Dendritic cell treated with granulocyte-macrophage colony-stimulating factor and Interleukin-4, amounts not matched to agents 40 ng/mL and 50 ng/mL, for 4 days (primary cell): ENCODE data around the gene RRP12.
A peak's percentile ranks its signal among the peaks of the same experiment; 100 is the strongest.
"Not testable (repeated sequence)": the region's sequence is repeated elsewhere in the genome, so short reads cannot be mapped to it uniquely, and the experiment has no call there.

ENCODE experiments used
- H3K27ac Mint-ChIP-seq: one replicate; pipeline ENCODE4 v1.8.0; 2022; ENCODE audit warnings: mild to moderate bottlenecking, mixed read lengths
- H3K27me3 Mint-ChIP-seq: one replicate; pipeline ENCODE4 v1.8.0; 2022; ENCODE audit warnings: mild to moderate bottlenecking, mixed read lengths
- H3K36me3 Mint-ChIP-seq: one replicate; pipeline ENCODE4 v1.8.0; 2022; ENCODE audit warnings: low read depth, mixed read lengths
- H3K4me1 Mint-ChIP-seq: one replicate; pipeline ENCODE4 v1.8.0; 2022; ENCODE audit warnings: low read depth, mixed read lengths
- H3K4me3 Mint-ChIP-seq: one replicate; pipeline ENCODE4 v1.8.0; 2022; ENCODE audit warnings: mild to moderate bottlenecking, moderate library complexity, mixed read lengths
- H3K9me3 Mint-ChIP-seq: one replicate; pipeline ENCODE4 v1.8.0; 2022; ENCODE audit warnings: mixed read lengths
- intact Hi-C: fragments of 100-400 bp; cut with micrococcal nuclease; formaldehyde crosslinking; loops from one replicate; pipeline ENCODE4 v1.15.0; 2022

Gene RRP12

DNA sequence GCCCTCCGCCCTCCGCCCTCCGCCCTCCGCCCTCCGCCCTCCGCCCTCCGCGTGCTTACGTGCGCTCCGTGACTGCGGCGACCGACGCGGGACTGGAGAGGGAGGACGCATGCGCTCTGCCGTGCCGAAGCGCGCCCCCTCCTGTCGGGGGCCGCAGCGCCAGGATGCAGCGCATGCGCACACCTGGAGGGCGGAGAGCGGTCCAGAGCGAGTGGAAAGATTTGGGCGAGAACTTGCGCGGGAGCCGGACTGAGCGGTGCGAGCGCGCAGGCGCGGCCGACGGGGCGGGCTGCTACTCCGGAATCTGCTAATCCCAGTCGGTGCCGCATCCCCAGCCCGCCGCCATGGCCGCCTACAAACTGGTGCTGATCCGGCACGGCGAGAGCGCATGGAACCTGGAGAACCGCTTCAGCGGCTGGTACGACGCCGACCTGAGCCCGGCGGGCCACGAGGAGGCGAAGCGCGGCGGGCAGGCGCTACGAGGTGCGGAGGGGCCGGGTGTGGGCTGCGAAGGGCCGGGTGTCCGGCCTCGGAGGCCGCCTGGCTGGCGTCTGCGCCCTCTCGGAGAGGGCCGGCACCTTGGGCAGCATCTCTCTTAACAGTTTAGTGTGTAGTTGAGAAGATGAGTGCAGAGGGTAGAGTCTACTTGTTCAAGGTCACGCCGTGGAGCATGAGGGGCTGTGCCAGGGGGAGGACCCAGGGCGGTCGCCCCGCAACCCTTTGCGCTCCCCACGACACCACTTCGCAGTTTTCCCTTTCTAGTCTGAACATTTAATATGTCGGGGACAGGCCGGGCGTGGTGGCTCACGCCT, 25.0 kb upstream of the RRP12 start, which contains the start of gene PGAM1:
PGAM1 (plus strand) TSS at position 228 of the 812 bp plus-strand sequence; CDS start at position 345, 117 bp downstream.
- intact Hi-C loops: loop anchor here (1.0 to 5.0 kb wide), 2 partner anchors 19 to 71 kb away; partner anchors contain the start of genes MMS19 and UBTD1
- no peaks in the 10 kb centered on the region for H3K9me3 Mint-ChIP-seq
- peaks cover 41% of the 10 kb centered on the region for H3K4me1 Mint-ChIP-seq
- peak within 1 kb of the TSS; percentile 83 for H3K27ac Mint-ChIP-seq
- H3K4me3 Mint-ChIP-seq: peak within 1 kb of the TSS; percentile 84
- H3K36me3 Mint-ChIP-seq: peaks cover 35% of the 10 kb centered on the region
- no peaks in the 10 kb centered on the region for H3K27me3 Mint-ChIP-seq

DNA sequence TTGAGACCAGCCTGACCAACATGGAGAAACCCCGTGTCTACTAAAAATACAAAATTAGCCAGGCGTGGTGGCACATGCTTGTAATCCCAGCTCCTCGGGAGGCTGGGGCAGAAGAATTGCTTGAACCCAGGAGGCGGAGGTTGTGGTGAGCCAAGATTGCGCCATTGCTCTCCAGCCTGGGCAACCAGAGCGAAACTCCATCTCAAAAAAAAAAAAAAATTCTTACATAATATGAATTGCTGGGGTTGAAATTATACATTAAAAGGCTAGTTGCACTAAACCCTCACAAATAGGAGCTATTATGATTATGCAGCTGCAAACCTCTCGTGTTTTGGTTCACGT, 22.6 kb upstream of the RRP12 start:
- Mint-ChIP-seq H3K27ac (peak overlapping the region; percentile 83), H3K4me1 (peaks cover 52% of the 10 kb centered on the region), H3K36me3 (peaks cover 13% of the 10 kb centered on the region)
- H3K27me3 Mint-ChIP-seq, intact Hi-C loops, H3K9me3 Mint-ChIP-seq, H3K4me3 Mint-ChIP-seq: not testable (repeated sequence)

DNA sequence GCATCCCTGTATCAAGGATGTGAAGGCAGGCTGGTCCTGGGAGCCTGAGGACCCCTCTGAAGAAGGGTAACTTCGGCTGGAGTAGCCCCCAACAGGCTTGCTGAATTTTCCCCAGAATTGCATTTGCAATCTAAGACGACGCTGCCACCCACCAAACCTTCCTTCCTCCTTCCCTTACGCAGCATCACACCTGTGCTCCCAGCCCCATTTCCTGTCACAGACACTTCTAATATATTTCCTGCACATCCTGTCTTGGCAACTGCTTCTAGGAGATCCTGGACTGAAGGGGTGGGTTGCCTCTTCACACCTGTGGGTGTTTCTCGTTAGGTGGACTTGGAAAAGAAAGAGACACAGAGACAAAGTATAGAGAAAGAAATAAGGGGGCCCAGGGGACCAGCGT, 15.4 kb upstream of the RRP12 start:
- peaks cover 53% of the 10 kb centered on the region for H3K4me1 Mint-ChIP-seq
- no peaks in the 10 kb centered on the region for H3K36me3 Mint-ChIP-seq
- intact Hi-C loops: no loop called here
- no peak overlapping the region for H3K27ac Mint-ChIP-seq
- H3K4me3 Mint-ChIP-seq: no peak overlapping the region
- no peaks in the 10 kb centered on the region for H3K27me3 Mint-ChIP-seq
- no peaks in the 10 kb centered on the region for H3K9me3 Mint-ChIP-seq

DNA sequence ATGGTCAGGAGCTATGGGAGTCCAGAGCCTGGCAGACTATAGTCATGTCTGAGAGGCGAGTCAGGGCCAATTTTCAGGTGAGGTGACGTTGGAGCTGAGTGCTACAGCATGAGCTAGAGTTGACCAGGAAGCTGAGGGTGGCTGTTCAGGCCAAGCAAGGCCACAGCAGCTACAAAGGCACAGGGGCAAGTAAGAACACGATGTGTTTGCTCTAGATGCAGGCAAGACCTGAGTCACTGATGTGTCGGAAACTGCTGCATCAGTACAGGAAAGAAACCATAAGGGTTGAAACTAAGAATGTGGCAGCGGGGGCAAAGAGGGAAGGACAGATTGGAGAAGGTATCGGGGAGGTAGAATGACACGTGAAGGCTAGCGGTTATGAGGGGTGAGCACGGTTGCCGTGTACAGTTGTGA, 11.8 kb upstream of the RRP12 start:
- no peaks in the 10 kb centered on the region for H3K9me3 Mint-ChIP-seq
- intact Hi-C loops: no loop called here
- peaks cover 44% of the 10 kb centered on the region for H3K4me1 Mint-ChIP-seq
- H3K4me3 Mint-ChIP-seq: no peak overlapping the region
- peak overlapping the region; percentile 6 for H3K27ac Mint-ChIP-seq
- H3K27me3 Mint-ChIP-seq: no peaks in the 10 kb centered on the region
- H3K36me3 Mint-ChIP-seq: no peaks in the 10 kb centered on the region

DNA sequence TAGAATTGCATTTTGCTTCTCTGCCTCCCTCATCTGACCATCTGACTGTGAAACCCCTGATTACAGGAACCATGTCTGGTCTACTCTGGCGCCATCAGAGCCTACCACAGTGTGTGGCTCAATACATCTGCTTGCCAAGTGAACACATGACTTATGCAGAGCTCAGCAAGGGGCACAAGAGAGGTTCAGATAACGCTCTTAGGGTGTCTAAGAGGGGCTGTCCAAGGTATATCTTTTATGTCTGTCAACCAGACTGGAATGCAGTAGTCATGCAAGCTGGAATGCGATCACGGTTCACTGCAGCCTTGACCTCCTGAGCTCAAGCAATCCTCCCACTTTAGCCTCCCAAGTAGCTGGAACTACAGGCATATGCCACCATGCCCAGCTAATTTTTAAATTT, 10.3 kb upstream of the RRP12 start:
- intact Hi-C loops: no loop called here
- Mint-ChIP-seq H3K27me3 (no peaks in the 10 kb centered on the region), H3K4me3 (no peak overlapping the region), H3K9me3 (no peaks in the 10 kb centered on the region), H3K4me1 (peaks cover 47% of the 10 kb centered on the region), H3K27ac (no peak overlapping the region), H3K36me3 (no peaks in the 10 kb centered on the region)

DNA sequence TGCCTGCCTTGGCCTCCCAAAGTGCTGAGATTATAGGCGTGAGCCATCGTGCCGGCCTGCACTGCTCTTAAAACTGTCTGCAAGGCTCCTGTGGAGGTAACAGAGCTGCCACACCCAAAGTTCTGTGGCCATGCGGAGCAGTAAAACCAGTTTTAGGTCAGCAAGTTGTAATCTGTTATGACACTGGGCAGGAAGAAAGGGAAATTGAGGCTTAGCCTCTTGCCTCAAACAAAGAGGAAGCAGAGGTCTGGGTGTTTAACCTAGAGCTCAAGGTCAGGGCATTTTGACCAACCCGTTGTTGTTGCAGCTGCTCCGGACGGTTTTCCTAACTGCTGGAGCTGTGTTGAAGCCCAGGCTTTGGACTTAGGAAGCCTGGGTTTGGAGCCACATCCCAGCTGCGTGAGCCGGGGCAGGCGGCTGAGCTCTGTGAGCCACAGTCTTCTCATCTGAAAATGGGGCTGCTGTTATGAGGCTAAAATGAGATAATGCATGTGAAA, 7.4 kb upstream of the RRP12 start:
- no peaks in the 10 kb centered on the region for H3K36me3 Mint-ChIP-seq
- no peaks in the 10 kb centered on the region for H3K27me3 Mint-ChIP-seq
- peak overlapping the region; percentile 92 for H3K27ac Mint-ChIP-seq
- intact Hi-C loops: loop anchor here (10.0 kb wide), 2 partner anchors 74 to 86 kb away; partner anchors contain the start of genes FRAT2, MMS19 and UBTD1
- H3K4me3 Mint-ChIP-seq: no peak overlapping the region
- H3K4me1 Mint-ChIP-seq: peaks cover 48% of the 10 kb centered on the region
- H3K9me3 Mint-ChIP-seq: no peaks in the 10 kb centered on the region

DNA sequence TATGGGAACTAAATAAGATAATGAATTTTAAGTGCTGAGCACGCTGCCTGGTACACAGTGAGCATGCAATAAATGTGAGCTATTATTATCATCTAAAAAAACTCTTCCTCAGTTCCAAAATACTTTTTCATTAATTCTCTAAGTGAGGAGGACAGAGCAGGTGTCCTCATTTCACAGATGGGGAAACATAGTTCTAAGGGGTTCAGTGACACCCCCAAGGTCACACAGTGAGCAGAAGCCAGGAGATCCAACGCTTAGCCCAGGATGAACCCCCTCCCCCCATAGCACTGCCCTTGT, 6.8 kb upstream of the RRP12 start:
- H3K4me1 Mint-ChIP-seq: peaks cover 46% of the 10 kb centered on the region
- H3K36me3 Mint-ChIP-seq: no peaks in the 10 kb centered on the region
- H3K4me3 Mint-ChIP-seq: no peak overlapping the region
- no peaks in the 10 kb centered on the region for H3K9me3 Mint-ChIP-seq
- intact Hi-C loops: loop anchor here (1.0 to 10.0 kb wide), 4 partner anchors 17 to 87 kb away; partner anchors contain the start of genes EXOSC1, FRAT2, MMS19 and UBTD1
- no peaks in the 10 kb centered on the region for H3K27me3 Mint-ChIP-seq
- peak overlapping the region; percentile 92 for H3K27ac Mint-ChIP-seq

DNA sequence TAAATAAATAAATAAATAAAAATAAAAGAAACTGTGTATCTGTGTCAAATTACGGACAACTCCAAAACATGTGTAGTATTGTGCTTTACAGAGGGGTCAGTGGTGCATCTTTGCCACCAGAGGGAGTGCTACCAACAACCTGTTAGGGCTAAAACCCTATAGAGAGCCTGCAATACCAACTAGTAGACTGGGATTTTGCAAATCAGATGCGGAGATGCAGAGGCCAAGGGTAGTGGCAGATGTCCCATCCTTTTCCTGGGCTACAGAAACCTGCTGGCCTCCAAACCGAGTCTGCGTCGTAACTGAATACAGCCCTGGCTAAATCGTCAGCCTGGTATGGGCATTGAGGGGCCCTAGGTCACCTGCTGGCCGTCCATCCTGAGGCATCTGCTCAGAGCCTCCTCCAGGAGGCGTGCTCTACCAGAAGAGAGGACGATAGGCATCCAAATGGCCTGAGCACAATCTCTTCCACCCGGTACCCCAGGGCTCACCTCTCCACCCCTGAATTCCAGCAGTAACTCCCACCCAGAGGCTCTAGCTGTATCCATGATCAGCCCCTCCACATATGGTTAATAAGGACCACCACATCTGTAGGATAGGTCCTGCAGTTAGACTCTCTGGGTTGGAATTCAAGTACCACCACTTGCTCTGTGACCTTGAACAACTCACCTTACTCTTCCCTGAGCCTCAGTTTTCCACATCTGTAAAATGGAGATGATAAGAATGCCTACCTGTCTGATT, 6.2 kb upstream of the RRP12 start:
- Mint-ChIP-seq H3K4me1 (peaks cover 46% of the 10 kb centered on the region), H3K36me3 (no peaks in the 10 kb centered on the region), H3K27me3 (no peaks in the 10 kb centered on the region), H3K9me3 (no peaks in the 10 kb centered on the region), H3K27ac (peak overlapping the region; percentile 92), H3K4me3 (no peak overlapping the region)
- intact Hi-C loops: loop anchor here (1.0 to 10.0 kb wide), 4 partner anchors 18 to 87 kb away; partner anchors contain the start of genes EXOSC1, FRAT2, MMS19 and UBTD1

DNA sequence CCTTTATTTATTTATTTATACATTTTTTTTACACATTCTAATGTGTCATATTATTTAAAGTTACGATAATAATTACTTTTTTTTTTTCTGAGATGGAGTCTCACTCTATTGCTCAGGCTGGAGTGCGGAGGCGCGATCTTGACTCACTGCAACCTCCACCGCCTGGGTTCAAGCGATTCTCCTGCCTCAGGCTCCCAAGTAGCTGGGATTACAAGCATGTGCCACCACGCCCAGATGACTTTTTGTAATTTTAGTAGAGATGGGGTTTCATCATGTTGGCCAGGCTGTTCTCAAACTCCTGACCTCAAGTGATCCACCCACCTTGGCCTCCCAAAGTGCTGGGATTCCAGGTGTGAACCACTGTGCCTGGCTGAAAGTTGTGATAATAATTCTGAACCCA, 5.3 kb upstream of the RRP12 start:
- Mint-ChIP-seq H3K27ac (peak overlapping the region; percentile 92), H3K4me1 (peaks cover 48% of the 10 kb centered on the region)
- intact Hi-C loops: loop anchor here (10.0 kb wide), 2 partner anchors 72 to 88 kb away; partner anchors contain the start of genes FRAT2, MMS19 and UBTD1
- not testable (repeated sequence) for H3K4me3 Mint-ChIP-seq, H3K27me3 Mint-ChIP-seq, H3K9me3 Mint-ChIP-seq, H3K36me3 Mint-ChIP-seq

DNA sequence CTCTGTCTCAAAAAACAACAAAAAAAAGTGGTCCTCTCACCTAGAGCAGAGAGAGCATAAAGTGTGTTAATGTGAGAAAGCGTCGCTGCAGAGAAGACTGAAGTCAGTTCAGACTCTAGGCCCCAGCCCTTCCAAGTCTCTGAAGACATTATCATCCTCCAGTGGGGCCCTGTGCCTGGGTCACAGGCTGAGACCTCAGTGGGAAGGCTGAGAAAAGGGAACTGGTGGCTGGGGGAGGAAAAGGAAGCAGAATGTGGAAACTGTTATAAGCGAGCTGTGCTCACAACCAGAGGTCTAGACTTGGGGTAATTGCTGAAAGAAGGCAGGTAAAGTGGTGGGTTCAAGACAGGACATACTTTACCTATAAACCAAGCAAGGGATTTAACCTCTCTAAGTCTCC, 4.9 kb upstream of the RRP12 start:
- H3K9me3 Mint-ChIP-seq: no peaks in the 10 kb centered on the region
- intact Hi-C loops: loop anchor here (10.0 kb wide), 2 partner anchors 71 to 89 kb away; partner anchors contain the start of genes FRAT2, MMS19 and UBTD1
- H3K4me1 Mint-ChIP-seq: peaks cover 51% of the 10 kb centered on the region
- H3K27ac Mint-ChIP-seq: peak overlapping the region; percentile 92
- peaks cover 1% of the 10 kb centered on the region for H3K36me3 Mint-ChIP-seq
- no peaks in the 10 kb centered on the region for H3K27me3 Mint-ChIP-seq
- peak overlapping the region; percentile 37 for H3K4me3 Mint-ChIP-seq

DNA sequence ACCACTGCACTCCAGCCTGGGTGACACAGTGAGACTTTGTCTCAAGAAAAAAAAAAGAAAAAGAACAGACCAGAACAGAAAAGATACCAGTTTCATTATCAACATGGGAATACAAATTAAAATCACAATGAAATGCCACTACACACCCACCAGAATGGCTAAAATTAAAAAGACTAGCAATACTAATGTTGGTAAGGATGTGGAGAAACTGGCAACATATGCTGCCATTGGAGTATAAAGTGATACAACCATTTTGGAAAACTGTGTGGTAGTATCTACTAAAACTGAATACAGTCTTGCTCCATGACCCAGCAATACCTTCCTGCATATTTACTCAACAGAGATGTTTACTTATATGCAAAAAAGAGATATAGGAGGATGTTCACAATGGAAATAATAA, 2.9 kb upstream of the RRP12 start:
- Mint-ChIP-seq H3K27ac (peak overlapping the region; percentile 0), H3K27me3 (no peaks in the 10 kb centered on the region), H3K4me1 (peaks cover 55% of the 10 kb centered on the region), H3K36me3 (peaks cover 5% of the 10 kb centered on the region), H3K4me3 (no peak overlapping the region), H3K9me3 (no peaks in the 10 kb centered on the region)
- intact Hi-C loops: loop anchor here (10.0 kb wide), 2 partner anchors 69 to 91 kb away; partner anchors contain the start of genes FRAT2, MMS19 and UBTD1

DNA sequence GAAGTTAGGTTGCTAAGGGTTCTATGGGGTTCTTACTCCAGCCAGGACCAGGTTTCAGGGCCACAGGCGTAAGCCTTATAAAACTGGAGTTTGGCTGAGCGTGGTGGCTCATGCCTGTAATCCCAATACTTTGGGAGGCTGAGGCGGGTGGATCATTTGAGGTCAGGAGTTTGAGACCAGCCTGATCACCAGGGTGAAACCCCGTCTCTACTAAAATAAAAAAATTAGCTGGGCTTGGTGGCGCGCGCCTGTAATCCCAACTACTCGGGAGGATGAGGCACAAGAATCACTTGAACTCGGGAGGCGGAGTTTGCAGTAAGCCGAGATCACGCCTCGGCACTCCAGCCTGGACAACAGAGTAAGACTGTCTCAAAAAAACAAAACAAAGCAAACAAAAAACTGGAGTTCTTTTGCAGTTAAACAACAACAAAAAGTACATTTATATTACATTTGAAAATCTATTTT, 347 bp upstream of the RRP12 start:
- peak overlapping the region; percentile 94 for H3K4me3 Mint-ChIP-seq
- H3K27ac Mint-ChIP-seq: peak overlapping the region; percentile 98
- H3K9me3 Mint-ChIP-seq: no peaks in the 10 kb centered on the region
- intact Hi-C loops: loop anchor here (10.0 kb wide), 2 partner anchors 67 to 93 kb away; partner anchors contain the start of genes FRAT2, MMS19 and UBTD1
- peaks cover 37% of the 10 kb centered on the region for H3K4me1 Mint-ChIP-seq
- peaks cover 16% of the 10 kb centered on the region for H3K36me3 Mint-ChIP-seq
- H3K27me3 Mint-ChIP-seq: no peaks in the 10 kb centered on the region

DNA sequence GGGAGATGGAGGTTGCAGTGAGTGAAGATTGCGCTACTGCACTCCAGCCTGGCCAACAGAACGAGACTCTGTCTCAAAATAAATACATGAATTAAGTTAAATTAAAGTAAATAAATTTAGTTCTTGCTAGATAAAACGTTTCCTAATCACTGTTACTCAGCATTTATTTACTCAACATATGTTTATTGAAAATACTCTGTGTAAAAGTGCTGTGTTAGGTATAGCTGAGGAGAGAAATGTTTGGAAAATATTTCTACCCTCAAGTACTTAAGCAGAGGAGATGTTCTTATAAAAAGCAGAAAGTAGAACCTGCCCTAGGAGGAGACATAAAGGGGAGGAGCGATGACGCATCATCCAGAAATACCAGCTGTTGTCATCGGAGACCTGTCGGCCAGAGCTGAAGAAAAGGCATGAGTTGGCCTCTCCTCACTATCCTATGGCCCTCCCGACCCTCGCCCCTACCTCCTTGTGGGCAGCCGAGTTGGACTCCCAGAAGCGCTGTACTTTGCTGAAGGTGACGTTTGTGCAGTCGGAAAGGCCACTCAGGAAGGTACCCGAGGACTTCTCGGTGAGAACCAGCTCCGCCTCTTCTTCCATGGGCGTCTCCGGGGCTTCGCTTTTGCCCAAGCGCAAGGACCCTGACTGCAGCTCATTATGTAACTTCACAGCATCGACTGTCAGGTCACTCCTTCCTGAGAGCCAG, 1.1 kb downstream of the RRP12 start:
- H3K4me3 Mint-ChIP-seq: peak overlapping the region; percentile 94
- peaks cover 31% of the 10 kb centered on the region for H3K36me3 Mint-ChIP-seq
- H3K9me3 Mint-ChIP-seq: no peaks in the 10 kb centered on the region
- peaks cover 26% of the 10 kb centered on the region for H3K4me1 Mint-ChIP-seq
- H3K27me3 Mint-ChIP-seq: no peaks in the 10 kb centered on the region
- intact Hi-C loops: loop anchor here (10.0 kb wide), 2 partner anchors 65 to 95 kb away; partner anchors contain the start of genes FRAT2, MMS19 and UBTD1
- peak overlapping the region; percentile 98 for H3K27ac Mint-ChIP-seq
